T follicular helper cell (primary cell): ENCODE data around the gene CISH.
A peak's percentile ranks its signal among the peaks of the same experiment; 100 is the strongest.

Source experiments
- DNase-seq: peaks from one replicate; pipeline ENCODE4 v3.0.0-alpha.2; 2020; ENCODE audit warnings: low read depth

The CISH gene

GRCh38 chr3:50572158-50572557 lies 39.4 kb downstream of the CISH start:
- peak; percentile 71 for DNase-seq

GRCh38 chr3:50571486-50571885 lies 40.1 kb downstream of the CISH start:
- no peak for DNase-seq

- DNase-seq = no peak
Observed at GRCh38 chr3:50570508-50571279, 40.9 kb downstream of the CISH start.

- peak; percentile 88 for DNase-seq
Observed at GRCh38 chr3:50568947-50569749, 42.4 kb downstream of the CISH start, which contains the start of gene HEMK1. Gene HEMK1 (plus strand): TSS chr3:50569522. CDS start chr3:50571105, 1,583 bp downstream.

GRCh38 chr3:50567386-50568167 lies 44.0 kb downstream of the CISH start, which contains the start of gene C3orf18:
Gene C3orf18 (minus strand): TSS chr3:50567747. CDS start chr3:50565699, 2,048 bp downstream.
- peak; percentile 90 for DNase-seq

GRCh38 chr3:50567011-50567385 lies 44.6 kb downstream of the CISH start:
- no peak for DNase-seq

- DNase-seq = no peak
Observed at GRCh38 chr3:50564321-50564720, 47.3 kb downstream of the CISH start.

GRCh38 chr3:50563867-50564266 lies 47.7 kb downstream of the CISH start:
- DNase-seq = no peak

- no peak for DNase-seq
Observed at GRCh38 chr3:50562861-50563260, 48.7 kb downstream of the CISH start.

GRCh38 chr3:50559702-50560101 lies 51.9 kb downstream of the CISH start:
- no peak for DNase-seq

- no peak for DNase-seq
Observed at GRCh38 chr3:50557915-50558314, 53.7 kb downstream of the CISH start.

GRCh38 chr3:50557106-50557505 lies 54.5 kb downstream of the CISH start:
- DNase-seq = no peak
